SU-DHL-6 (cell line): ENCODE data around the gene PHLDB1.

Source experiments
- H2AFZ ChIP-seq: fragments of 200-600 bp; sonication (generic); 2 replicates; pipeline ENCODE4 v1.6.1; 2014; ENCODE audit warnings: low read depth, mild to moderate bottlenecking, moderate library complexity, mixed read lengths, antibody characterized with exemption, low read length; ENCODE audit not compliant: severe bottlenecking
- H3F3A ChIP-seq: fragments of 200-600 bp; shearing (Covaris generic); 2 replicates; pipeline ENCODE4 v1.6.0; 2016; ENCODE audit warnings: antibody characterized with exemption, mild to moderate bottlenecking; ENCODE audit not compliant: insufficient read depth
- H3K27ac ChIP-seq: fragments of 200-600 bp; sonication (generic); 2 replicates; pipeline ENCODE4 v1.5.1; 2016; ENCODE audit warnings: low read depth, mild to moderate bottlenecking, low read length, moderate library complexity, mixed read lengths
- H3K27me3 ChIP-seq: fragments of 200-600 bp; sonication (generic), shearing (Covaris generic); 2 replicates; pipeline ENCODE4 v1.6.0; 2014; ENCODE audit warnings: mild to moderate bottlenecking, low read length
- H3K36me3 ChIP-seq: fragments of 200-600 bp; sonication (generic); 2 replicates; pipeline ENCODE4 v1.6.1; 2014; ENCODE audit warnings: mild to moderate bottlenecking, low read length, mixed read lengths
- H3K4me2 ChIP-seq: fragments of 300-600, 200-600 bp; shearing (Covaris generic), sonication (generic); 2 replicates; pipeline ENCODE4 v1.6.0; 2014; ENCODE audit warnings: low read length, low read depth, mild to moderate bottlenecking; ENCODE audit not compliant: poor library complexity, severe bottlenecking
- H3K4me3 ChIP-seq: fragments of 200-600 bp; sonication (generic); 2 replicates; pipeline ENCODE4 v1.5.1; 2014; ENCODE audit warnings: antibody characterized with exemption, low read length, mild to moderate bottlenecking, mixed read lengths; ENCODE audit not compliant: insufficient read depth, poor library complexity, severe bottlenecking
- H3K79me2 ChIP-seq: fragments of 200-600 bp; sonication (generic); 2 replicates; pipeline ENCODE4 v1.6.1; 2014; ENCODE audit warnings: mild to moderate bottlenecking, low read length, moderate library complexity; ENCODE audit not compliant: insufficient read depth
- H3K9ac ChIP-seq: fragments of 200-600 bp; sonication (generic); 2 replicates; pipeline ENCODE4 v1.7.0; 2014; ENCODE audit warnings: mild to moderate bottlenecking, low read length
- H3K9me2 ChIP-seq: fragments of 200-600 bp; sonication (generic); replicated peaks from 2 replicates; pipeline ENCODE4 v1.6.1; 2014; ENCODE audit warnings: low read length; ENCODE audit not compliant: insufficient read depth
- H3K9me3 ChIP-seq: fragments of 200-600 bp; sonication (generic); 2 replicates; pipeline ENCODE4 v1.6.1; 2014; ENCODE audit warnings: low read length, mixed read lengths; ENCODE audit not compliant: insufficient read depth
- H4K20me1 ChIP-seq: fragments of 200-600 bp; sonication (generic); 2 replicates; pipeline ENCODE4 v1.6.1; 2014; ENCODE audit warnings: low read depth, mild to moderate bottlenecking, antibody characterized with exemption, low read length, moderate library complexity, mixed read lengths
- CTCF ChIP-seq: fragments of 200-600 bp; sonication (generic); IDR thresholded peaks from one replicate; pipeline ENCODE4 v1.5.1; 2017; ENCODE audit warnings: antibody characterized with exemption, mild to moderate bottlenecking, low read length, moderate library complexity; ENCODE audit not compliant: insufficient read depth, poor library complexity, severe bottlenecking
- EZH2phosphoT487 ChIP-seq: fragments of 200-600 bp; sonication (generic), shearing (Covaris generic); conservative IDR thresholded peaks from 2 replicates; pipeline ENCODE4 v1.6.1; 2018; ENCODE audit warnings: mild to moderate bottlenecking, antibody characterized with exemption, low read length, moderate library complexity, mixed read lengths

Gene PHLDB1

GRCh38 chr11:118699506-118700220, 92.2 kb downstream of the PHLDB1 start:
- Histone ChIP-seq H2AFZ (no peak overlapping the region), H3K27me3 (no peaks in the 10 kb centered on the region), H3K4me3 (no peak overlapping the region), H3K9ac (no peak overlapping the region), H3F3A (no peaks in the 10 kb centered on the region), H3K36me3 (no peaks in the 10 kb centered on the region), H3K27ac (no peak overlapping the region), H3K9me2 (no peaks in the 10 kb centered on the region), H3K79me2 (no peaks in the 10 kb centered on the region), H3K4me2 (no peak overlapping the region), H4K20me1 (no peaks in the 10 kb centered on the region), H3K9me3 (no peaks in the 10 kb centered on the region)
- TF ChIP-seq EZH2phosphoT487 (no peak), CTCF (no peak)

DNA sequence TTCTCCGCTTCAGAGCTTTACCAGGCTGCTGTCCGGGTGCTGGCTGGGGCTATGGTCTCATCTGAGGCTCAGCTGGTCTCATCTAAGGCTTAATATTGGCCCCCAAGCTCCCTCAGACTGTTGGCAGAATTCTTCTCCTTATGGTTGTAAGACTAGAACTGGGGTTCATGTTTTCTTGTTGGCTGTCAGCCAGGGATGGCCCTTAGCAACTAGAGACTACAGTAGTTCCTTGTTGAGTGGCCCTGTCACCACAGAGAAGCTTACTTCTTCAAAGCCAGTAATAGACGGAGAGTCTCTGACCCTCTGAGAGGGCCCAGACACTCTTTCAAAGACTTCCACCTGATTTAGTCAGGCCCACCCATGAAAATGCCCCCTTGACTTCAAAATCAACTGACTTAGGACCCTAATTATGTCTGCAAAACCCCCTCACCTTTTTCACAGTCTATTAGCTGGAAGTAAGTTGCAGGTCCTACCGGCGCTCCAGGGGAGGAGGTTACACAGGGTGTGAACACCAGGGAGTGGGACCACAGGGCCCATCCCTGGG, 96.2 kb downstream of the PHLDB1 start:
- no peaks in the 10 kb centered on the region for H3K79me2 ChIP-seq
- no peaks in the 10 kb centered on the region for H3F3A ChIP-seq
- no peak for TF ChIP-seq CTCF
- no peak for TF ChIP-seq EZH2phosphoT487
- H3K9me2 ChIP-seq: no peaks in the 10 kb centered on the region
- no peak overlapping the region for H3K4me2 ChIP-seq
- H3K27ac ChIP-seq: no peak overlapping the region
- no peaks in the 10 kb centered on the region for H3K9me3 ChIP-seq
- no peaks in the 10 kb centered on the region for H3K27me3 ChIP-seq
- no peak overlapping the region for H3K9ac ChIP-seq
- no peaks in the 10 kb centered on the region for H3K36me3 ChIP-seq
- no peaks in the 10 kb centered on the region for H4K20me1 ChIP-seq
- no peak overlapping the region for H3K4me3 ChIP-seq
- H2AFZ ChIP-seq: no peak overlapping the region

GRCh38 chr11:118705111-118705741, 97.8 kb downstream of the PHLDB1 start:
- Histone ChIP-seq H3K36me3 (no peaks in the 10 kb centered on the region), H3K27me3 (no peaks in the 10 kb centered on the region), H3K4me2 (no peak overlapping the region), H2AFZ (no peak overlapping the region), H4K20me1 (no peaks in the 10 kb centered on the region), H3K9me3 (no peaks in the 10 kb centered on the region), H3K4me3 (no peak overlapping the region), H3K79me2 (no peaks in the 10 kb centered on the region), H3F3A (no peaks in the 10 kb centered on the region), H3K9ac (no peak overlapping the region), H3K27ac (no peak overlapping the region), H3K9me2 (no peaks in the 10 kb centered on the region)
- TF ChIP-seq EZH2phosphoT487: no peak
- TF ChIP-seq CTCF: no peak
